Upper lobe of left lung (tissue), 4 donors: ENCODE data around the gene NUP210L.

ENCODE experiments used
- POLR2A ChIP-seq, 4 donors: fragments of 450-650 bp; IDR thresholded peaks; one replicate each; pipeline ENCODE4 v1.5.1; 2016 to 2017; ENCODE audit warnings: antibody characterized with exemption in 4 of 4, mild to moderate bottlenecking in 2 of 4
- POLR2AphosphoS5 ChIP-seq, 2 donors: sonication (generic); formaldehyde crosslinking; IDR thresholded peaks; one replicate each; pipeline ENCODE4 v1.5.1; 2017; ENCODE audit warnings: antibody characterized with exemption in 2 of 2
- TF ChIP-seq, protein P1 (sequence below), 6 experiments: fragments of 450-650 bp in 4 of 6; fragments of 200-600 bp in 2 of 6; sonication (generic) in 2 of 6; IDR thresholded peaks; one replicate each; pipeline ENCODE4 v1.5.1; 2016 to 2019; ENCODE audit warnings: antibody characterized with exemption in 6 of 6

DNA sequence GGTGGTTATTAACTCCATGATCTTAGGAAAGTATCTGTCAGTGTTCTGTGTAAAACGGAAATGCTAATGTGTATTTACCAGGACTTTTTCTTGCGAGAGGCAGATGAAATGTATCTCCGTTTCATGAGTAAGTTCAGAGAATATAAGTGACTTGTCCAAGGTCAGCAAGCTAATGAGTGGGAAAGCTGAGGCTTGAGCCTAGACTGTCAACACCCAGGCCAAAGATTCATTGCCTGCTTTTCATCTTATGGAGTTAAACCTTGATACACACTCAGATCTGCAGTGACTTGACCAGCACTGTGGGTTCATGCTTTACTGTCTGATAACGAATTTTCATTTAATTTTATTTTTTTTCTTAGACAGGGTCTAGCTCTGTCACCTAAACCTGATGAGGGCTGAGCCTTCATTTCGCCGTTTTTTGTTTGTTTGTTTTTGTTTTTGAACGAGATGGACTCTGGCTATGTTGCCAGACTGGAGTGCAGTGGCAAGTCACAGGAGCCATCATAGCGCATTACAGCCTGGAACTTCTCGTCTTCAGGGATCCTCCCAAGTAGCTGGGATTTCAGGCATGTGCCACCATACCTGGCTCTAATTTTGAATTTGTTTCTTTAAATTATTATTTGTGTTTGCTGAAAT, 176.5 kb downstream of the NUP210L start:
- TF ChIP-seq POLR2A (IDR thresholded peaks at IDR 0.05) (no peak), POLR2AphosphoS5 (IDR thresholded peaks at IDR 0.05) (no peak)
- TF ChIP-seq, protein P1, sequence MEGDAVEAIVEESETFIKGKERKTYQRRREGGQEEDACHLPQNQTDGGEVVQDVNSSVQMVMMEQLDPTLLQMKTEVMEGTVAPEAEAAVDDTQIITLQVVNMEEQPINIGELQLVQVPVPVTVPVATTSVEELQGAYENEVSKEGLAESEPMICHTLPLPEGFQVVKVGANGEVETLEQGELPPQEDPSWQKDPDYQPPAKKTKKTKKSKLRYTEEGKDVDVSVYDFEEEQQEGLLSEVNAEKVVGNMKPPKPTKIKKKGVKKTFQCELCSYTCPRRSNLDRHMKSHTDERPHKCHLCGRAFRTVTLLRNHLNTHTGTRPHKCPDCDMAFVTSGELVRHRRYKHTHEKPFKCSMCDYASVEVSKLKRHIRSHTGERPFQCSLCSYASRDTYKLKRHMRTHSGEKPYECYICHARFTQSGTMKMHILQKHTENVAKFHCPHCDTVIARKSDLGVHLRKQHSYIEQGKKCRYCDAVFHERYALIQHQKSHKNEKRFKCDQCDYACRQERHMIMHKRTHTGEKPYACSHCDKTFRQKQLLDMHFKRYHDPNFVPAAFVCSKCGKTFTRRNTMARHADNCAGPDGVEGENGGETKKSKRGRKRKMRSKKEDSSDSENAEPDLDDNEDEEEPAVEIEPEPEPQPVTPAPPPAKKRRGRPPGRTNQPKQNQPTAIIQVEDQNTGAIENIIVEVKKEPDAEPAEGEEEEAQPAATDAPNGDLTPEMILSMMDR (IDR thresholded peaks at IDR 0.05): no peak
